ENCODE results near the gene SAPCD1.
A peak's percentile ranks its signal among the peaks of the same experiment; 100 is the strongest.
"Not testable (repeated sequence)": the region's sequence is repeated elsewhere in the genome, so short reads cannot be mapped to it uniquely, and the experiment has no call there.

Gene SAPCD1

GRCh38 chr6:31777667-31778050 lies 15.2 kb downstream of the SAPCD1 start:
- DNase-seq (ENCODE audit: low read depth in 2 of 2), result no peak

DNA sequence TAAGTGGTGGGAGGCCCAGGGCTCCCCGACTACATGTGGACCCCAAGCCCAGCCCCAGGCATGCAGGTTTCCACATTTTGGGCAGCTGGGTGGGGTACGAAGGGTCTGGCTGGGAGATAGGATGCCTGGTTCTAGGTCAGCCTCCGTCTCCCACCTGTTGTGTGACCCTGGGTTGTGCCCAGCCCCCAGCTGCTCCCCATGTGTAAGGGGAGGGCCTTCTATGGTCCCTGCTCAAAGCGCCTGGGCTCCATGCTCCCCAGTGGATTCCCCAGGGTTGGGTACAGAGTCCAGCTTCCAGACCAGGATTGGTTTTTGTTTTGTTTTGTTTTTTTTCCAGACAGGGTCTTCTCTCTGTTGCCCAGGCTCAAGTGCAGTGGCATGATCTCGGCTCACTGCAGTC lies 15.7 kb downstream of the SAPCD1 start:
- DNase-seq (ENCODE audit: low read depth in 2 of 2), result no peak

DNA sequence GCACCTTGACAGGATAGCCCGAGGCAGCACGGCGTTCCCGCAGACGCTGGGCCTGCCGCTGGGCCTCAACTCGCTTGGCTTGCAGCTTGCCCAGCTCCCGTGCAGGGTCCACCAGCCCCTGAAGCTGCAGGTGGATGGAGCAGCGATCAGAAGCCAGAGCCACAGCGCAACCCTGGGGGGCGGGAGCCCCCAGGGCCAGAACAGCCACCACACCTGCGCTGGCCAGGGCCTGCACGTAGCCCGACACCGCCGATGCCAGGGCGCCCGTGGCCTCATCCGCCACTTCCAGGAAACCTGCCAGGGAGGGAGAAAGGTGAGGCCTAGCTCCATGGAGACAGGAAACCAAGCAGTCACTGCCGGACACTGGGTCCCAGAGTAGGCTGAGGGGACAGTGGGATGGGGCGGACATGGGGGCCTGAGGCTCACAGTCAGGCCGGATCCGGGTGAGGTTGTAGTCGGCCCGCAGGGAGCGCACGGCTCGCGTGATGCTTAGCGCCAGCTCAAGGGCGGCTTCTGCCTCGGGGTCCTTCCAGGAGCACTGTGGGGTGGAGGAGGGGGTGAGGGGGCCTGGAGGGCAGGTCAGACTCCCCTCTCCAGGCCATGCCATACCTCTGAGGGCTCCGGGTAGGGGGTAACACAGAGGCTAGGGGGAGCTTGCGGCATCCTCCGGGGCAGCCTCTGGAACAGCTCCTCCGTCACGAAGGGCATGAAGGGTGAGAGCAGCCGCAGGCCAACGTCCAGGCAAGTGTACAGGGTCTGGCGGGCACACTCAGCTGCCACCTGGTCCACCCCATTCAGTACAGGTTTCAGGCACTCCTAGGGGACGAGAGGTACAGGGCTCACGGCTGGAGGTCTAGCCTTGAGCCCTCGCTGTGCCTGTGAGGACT lies 16.8 kb downstream of the SAPCD1 start:
- no peak for DNase-seq (ENCODE audit: low read depth in 2 of 2)

DNA sequence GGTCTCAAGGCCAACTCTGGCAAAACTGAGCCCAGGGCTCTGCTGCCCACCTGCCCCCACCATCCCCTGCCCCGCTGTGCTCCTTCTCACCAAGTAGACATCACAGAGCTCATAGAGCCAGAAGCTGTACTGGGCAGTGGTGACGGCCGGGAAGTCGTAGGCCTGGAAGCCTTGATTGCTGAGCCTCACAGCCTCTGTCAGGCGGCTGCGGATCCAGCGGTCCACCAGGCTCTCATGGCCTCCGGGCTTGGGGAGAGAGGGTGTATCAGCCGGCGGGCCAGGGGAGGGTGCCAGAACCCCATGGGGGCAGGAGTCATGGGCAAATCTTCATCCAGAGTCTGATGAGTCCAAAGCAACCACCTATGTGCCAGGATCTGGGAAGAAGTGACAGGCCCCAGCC lies 17.5 kb downstream of the SAPCD1 start:
- no peak for DNase-seq (ENCODE audit: low read depth in 2 of 2)

GRCh38 chr6:31780507-31781243 lies 18.2 kb downstream of the SAPCD1 start:
- DNase-seq (ENCODE audit: low read depth in 2 of 2), result no peak

DNA sequence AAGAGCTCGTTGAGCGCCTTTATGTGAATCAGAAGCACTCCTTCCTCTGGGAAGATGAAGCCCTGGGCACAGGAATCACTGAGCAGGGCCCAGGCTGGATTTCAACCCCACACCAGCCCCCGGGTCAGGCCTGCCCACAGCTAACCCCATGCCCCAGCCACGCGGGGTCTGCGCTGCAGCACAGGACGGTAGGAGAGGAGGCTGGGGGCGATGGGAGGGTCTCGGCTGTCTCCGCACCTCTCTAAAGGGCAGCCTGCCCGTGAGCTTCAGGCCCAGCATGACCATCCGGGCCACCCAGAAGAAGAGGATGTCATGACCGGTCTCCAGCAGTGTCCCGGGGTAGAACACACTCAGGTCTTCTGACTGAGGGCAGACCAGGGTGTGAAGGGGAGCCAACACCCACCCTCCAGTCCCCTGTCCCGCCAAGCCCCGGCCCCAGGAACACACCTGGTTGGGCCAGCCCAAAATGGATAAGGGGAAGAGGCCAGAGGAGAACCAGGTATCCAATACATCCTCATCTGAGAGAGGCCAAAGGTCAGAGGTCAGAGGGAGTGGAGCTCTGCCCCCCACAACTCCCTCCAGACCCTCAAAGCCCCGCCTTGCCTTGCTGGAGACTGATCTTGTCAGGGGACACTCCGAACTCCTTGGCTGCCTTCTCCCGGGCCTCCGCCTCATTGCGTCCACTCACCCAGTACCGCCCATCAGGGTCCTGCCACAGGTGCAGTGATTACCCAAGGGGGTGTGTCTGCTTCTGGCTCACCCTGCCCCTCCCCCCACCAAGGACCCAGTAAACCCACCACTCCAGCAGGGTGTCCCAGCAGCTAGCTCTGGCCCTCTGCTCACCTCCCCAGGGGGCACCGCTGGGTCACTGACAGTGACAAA lies 19.0 kb downstream of the SAPCD1 start:
- no peak for DNase-seq (ENCODE audit: low read depth in 2 of 2)

DNA sequence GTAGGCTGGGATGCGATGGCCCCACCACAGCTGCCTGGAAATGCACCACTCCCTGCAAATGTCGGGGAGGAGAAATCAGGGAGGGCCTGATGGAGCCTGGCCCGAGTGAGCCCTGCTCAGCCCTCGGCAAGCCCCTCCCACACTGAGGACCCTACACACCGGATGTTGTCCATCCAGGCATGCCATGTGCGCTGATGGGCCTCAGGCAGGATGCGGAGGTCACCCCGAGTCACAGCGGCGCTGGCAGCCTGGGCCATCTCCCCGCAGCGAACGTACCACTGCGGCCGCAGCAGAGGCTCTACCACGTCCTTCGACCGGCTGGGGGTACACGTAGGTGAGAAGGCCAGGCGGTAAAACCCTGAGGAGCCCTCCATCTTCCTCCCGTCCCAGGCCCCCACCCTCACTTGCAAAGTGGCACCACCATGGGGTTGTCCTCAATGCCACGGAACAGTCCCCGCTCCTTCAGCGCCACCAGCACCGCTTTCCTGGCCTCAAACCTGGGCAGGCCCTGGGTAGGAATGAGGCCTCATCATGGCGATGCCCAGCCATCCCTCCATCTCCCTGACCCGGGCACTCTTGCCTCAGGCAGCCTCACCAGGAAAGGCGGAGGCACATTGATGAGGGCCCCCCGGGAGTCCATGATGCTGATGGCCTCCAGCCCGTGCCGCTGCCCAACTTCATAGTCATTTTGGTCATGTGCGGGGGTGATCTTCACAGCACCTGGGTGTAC lies 19.8 kb downstream of the SAPCD1 start:
- no peak for DNase-seq (ENCODE audit: low read depth in 2 of 2)

- DNase-seq (ENCODE audit: low read depth in 2 of 2), result no peak
Observed at GRCh38 chr6:31784098-31784925, 21.9 kb downstream of the SAPCD1 start.

- no peak for DNase-seq (ENCODE audit: low read depth in 2 of 2)
Observed at GRCh38 chr6:31785475-31785874, 23.0 kb downstream of the SAPCD1 start.

GRCh38 chr6:31791324-31792089 lies 29.1 kb downstream of the SAPCD1 start:
- DNase-seq (ENCODE audit: low read depth in 2 of 2), result no peak

- no peak for DNase-seq (ENCODE audit: low read depth in 2 of 2)
Observed at GRCh38 chr6:31792090-31792374, 29.6 kb downstream of the SAPCD1 start.

DNA sequence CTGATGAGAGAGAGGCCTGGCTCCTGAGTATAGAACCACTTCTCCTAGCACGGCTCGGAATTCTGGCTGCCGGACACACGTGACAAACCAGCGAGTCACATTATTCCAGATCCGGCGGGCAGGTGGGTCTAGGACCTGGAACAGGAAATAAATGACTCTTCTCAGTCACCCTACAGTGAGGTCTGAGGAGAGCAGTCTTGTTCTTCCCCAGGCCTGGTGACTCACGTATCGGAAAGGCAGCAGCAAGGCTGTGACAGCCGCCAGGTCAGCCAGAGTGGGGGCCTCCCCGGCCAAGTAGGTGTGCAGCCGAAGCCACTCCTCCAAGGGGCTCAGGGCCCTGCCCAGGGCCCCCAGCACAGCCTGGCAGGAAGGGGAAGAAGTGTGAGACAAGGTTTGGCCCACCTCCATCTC lies 30.3 kb downstream of the SAPCD1 start:
- no peak for DNase-seq (ENCODE audit: low read depth in 2 of 2)

DNA sequence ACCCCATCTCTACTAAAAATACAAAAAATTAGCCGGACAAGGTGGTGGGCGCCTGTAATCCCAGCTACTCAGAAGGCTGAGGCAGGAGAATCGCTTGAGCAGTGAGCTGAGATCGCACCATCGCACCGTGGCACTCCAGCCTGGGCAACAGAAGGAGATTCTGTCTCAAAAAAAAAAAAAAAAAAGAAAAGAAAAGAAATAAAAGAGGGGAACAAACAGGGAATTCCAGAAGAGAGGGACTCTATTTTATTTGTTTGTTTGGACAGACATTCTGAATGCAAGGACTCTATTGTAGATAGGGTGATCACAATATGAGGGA lies 31.4 kb downstream of the SAPCD1 start:
- DNase-seq (ENCODE audit: low read depth in 2 of 2), result not testable (repeated sequence)

DNA sequence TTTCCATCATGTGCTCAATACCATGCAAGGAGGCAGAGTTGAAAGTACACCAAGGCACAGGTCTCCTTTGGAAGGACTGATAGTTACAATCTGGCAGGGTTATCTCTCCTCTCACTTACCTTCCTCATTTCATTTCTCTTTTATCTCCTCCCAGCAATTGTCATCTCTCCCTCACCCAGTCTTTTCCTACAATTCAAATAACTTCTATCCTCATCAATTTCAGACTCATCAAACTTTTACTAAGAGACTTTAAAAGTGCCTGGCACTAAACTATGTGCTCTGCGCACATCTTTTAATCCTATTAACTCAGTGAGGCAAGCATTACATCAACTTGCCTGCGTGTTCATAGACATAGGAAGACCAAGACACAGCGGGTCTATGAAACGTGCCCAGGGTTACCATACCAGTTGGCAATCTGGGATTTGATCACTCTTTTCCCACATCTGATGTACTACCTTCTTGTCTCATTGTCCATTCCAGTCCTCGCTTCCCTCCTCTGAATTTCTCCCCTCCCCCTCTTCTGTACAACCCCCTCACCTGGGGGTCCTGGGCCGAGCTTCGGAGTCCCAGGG lies 31.9 kb downstream of the SAPCD1 start:
- DNase-seq (ENCODE audit: low read depth in 2 of 2), result no peak

DNA sequence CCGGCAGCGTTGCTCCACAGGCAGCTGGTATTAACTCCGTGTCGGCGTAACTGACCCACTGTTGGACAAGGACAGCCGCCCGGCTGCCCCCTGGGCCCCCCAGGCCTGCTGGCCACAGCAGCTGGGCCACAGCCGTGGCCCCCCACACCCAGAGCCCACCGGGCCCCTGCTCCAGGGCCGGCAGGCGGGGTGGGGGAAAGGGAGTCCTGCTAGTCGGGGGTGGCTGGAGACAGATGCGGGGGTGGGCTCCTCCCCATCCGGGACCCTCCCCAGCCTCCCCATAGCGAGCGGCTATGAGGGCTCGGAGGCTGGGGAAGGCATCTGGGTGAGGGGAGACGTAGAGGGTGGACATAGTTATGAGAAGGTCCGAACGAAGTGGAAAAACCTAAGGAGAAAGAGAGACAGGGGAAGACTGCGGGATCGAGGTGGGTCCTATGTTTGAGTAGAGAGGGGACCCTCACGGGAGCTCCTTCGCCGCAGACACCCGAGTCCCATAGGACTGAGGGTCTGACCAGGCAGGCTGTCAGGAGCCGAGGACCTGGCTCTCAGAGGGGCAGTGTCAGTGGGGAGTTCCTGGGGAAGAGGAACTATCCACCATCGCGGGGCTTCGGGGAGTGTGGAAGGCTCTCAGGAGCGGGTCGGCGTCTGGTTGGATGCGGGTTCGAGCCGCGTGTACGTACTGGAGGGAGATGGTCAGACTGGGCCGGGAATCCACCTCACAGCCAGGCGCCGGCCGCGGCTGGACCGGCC lies 32.6 kb downstream of the SAPCD1 start:
- DNase-seq (ENCODE audit: low read depth in 2 of 2), result no peak

DNA sequence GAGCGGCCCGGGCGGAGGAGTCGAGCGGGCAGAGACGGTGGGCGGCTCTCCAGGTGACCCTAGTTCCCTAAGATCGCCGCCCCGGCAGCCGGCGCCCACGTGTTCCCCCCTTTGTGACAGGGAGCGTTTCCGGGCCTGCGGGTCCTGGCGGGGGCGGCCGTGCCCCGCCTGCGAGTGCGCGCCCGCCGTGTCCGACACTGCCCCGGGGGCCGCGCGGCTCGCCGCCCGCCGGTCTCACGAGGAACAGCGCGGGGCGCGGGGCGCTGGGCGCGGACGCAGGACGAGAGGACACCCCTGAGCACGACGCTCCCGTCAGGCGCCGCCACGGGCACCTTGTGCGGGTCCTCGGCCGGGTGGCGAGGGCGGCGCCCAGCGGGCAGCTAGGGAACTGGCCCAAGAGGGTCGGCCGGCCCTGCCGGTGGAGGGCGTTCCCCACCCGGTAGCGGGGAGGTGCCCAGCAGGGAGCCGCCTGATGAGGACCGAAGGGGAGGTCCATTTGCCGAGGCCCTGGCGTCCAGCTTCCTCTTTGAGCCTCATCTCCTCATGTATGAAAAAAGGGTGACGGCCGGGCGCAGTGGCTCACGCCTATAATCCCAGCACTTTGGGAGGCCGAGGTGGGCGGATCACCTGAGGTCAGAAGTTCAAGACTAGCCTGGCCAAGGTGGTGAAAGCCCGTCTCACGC lies 33.3 kb downstream of the SAPCD1 start, which contains the start of gene VARS1:
VARS1 (minus strand) TSS at position 137 of the 683 bp plus-strand sequence. CDS start 535 bp downstream, outside the sequence.
- peak; percentile 82 to 85 for DNase-seq (ENCODE audit: low read depth in 2 of 2)

DNA sequence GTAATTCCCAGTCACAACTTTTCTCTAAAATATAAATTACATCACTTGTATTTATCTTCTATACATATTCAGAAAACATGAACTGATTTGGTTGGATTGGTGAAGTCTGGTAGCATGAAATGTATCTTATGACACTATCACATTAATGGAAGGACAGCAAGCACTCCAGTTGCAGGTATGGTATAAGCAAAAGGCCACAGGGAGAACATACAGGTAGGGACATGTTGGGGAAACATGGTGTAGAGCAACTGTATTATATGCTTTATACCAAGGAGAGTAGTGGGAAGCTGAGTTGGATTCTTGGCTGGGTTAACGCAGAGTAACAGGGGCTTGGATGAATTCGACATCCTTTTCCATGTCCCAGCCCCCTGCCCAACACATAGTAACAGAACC lies 34.5 kb downstream of the SAPCD1 start:
- no peak for DNase-seq (ENCODE audit: low read depth in 2 of 2)

DNA sequence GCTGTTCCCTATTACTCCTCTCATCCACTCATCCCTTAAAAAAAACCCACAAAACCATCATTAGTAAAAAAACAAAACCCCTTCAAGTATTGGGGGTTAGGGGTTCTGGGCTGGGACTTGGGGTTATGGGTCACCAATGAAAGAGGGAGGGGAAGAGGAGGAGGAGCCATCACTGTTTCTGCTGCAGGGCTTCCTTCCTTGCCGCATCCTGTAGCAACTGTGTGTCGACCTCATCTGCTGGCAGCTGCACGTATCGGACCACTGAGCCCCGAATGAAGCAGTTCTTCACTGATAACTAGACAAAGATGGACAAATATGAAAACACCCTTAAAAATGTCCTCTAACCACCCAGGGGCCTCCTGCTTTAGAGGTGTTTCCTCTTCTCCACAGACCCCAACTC lies 35.1 kb downstream of the SAPCD1 start:
- no peak for DNase-seq (ENCODE audit: low read depth in 2 of 2)

Data from stimulated activated CD8-positive, alpha-beta memory T cell treated with anti-CD3 and anti-CD28 coated beads, Interleukin-15, amount 100 ng/mL, for 48 hours (primary cell).